WTC11 (cell line): ENCODE measurements around the gene STARD10. TPM values are rescaled to one million over a fixed set of nuclear protein-coding genes. Genes with fewer than 3 reads are reported as not detected.

Experiments used
- ATAC-seq: fragments of 200-7000 bp; cut with Tn5 transposase; 2 replicates; pipeline ENCODE4 v1.10.0; 2021; ENCODE audit warnings: mild to moderate bottlenecking, moderate library complexity
- CTCF ChIA-PET: fragments of 300-600 bp; sonication (Branson Sonifier 250); formaldehyde crosslinking; loops from one replicate; lab custom pipeline; 2021; ENCODE audit warnings: antibody characterized with exemption; lab: Charles Lee
- POLR2A ChIA-PET: fragments of 350-600 bp; sonication (Branson Sonifier 250); formaldehyde crosslinking; loops from one replicate; lab custom pipeline; 2021; ENCODE audit warnings: antibody characterized with exemption; lab: Charles Lee
- DNase-seq: peaks from one replicate; pipeline ENCODE4 v3.0.0; 2021; ENCODE audit warnings: low spot score
- H3K27ac Mint-ChIP-seq: 2 replicates; pipeline ENCODE4 v1.8.0; 2021; ENCODE audit warnings: mixed read lengths
- H3K27me3 Mint-ChIP-seq: 2 replicates; pipeline ENCODE4 v1.8.0; 2021; ENCODE audit warnings: low read depth, mild to moderate bottlenecking, moderate library complexity, mixed read lengths
- H3K36me3 Mint-ChIP-seq: 2 replicates; pipeline ENCODE4 v1.8.0; 2021; ENCODE audit warnings: mixed read lengths
- H3K4me1 Mint-ChIP-seq: 2 replicates; pipeline ENCODE4 v1.8.0; 2022; ENCODE audit warnings: mixed read lengths
- H3K4me3 Mint-ChIP-seq: 2 replicates; pipeline ENCODE4 v1.8.0; 2021; ENCODE audit warnings: mild to moderate bottlenecking, moderate library complexity, mixed read lengths
- H3K9me3 Mint-ChIP-seq: 2 replicates; pipeline ENCODE4 v1.8.0; 2021; ENCODE audit warnings: mixed read lengths
- ATF1 ChIP-seq: sonication (generic); formaldehyde crosslinking; IDR thresholded peaks from 2 replicates; pipeline ENCODE4 v1.8.1; 2023; ENCODE audit warnings: mild to moderate bottlenecking, moderate library complexity, missing genetic modification reagents
- CDX4 ChIP-seq: fragments of 250-450 bp; sonication (Bioruptor Pico); IDR thresholded peaks from 2 replicates; pipeline ENCODE4 v1.9.0; 2021; ENCODE audit warnings: moderate library complexity, mild to moderate bottlenecking, inconsistent platforms, borderline replicate concordance
- ELF4 ChIP-seq: sonication (generic); formaldehyde crosslinking; IDR thresholded peaks from 2 replicates; pipeline ENCODE4 v1.8.1; 2022; ENCODE audit warnings: low read depth, mild to moderate bottlenecking, moderate library complexity, missing genetic modification reagents
- ETV6 ChIP-seq: sonication (generic); formaldehyde crosslinking; IDR thresholded peaks from 2 replicates; pipeline ENCODE4 v1.8.1; 2022; ENCODE audit warnings: mild to moderate bottlenecking, missing genetic modification reagents
- FOXP4 ChIP-seq: sonication (generic); formaldehyde crosslinking; IDR thresholded peaks from 2 replicates; pipeline ENCODE4 v1.8.0; 2022; ENCODE audit warnings: mild to moderate bottlenecking, missing genetic modification reagents
- HMGXB4 ChIP-seq: sonication (generic); formaldehyde crosslinking; IDR thresholded peaks from 2 replicates; pipeline ENCODE4 v1.8.1; 2023; ENCODE audit warnings: mild to moderate bottlenecking, moderate library complexity, missing genetic modification reagents
- JAZF1 ChIP-seq: fragments of 250-450 bp; sonication (Bioruptor Pico); IDR thresholded peaks from 2 replicates; pipeline ENCODE4 v1.9.0; 2021; ENCODE audit warnings: moderate library complexity, mild to moderate bottlenecking, inconsistent platforms
- KAT7 ChIP-seq: sonication (generic); formaldehyde crosslinking; IDR thresholded peaks from 2 replicates; pipeline ENCODE4 v1.8.1; 2023; ENCODE audit warnings: missing genetic modification reagents, mild to moderate bottlenecking, borderline replicate concordance
- RORB ChIP-seq: fragments of 250-450 bp; sonication (Bioruptor Pico); IDR thresholded peaks from 2 replicates; pipeline ENCODE4 v1.9.0; 2021; ENCODE audit warnings: mild to moderate bottlenecking
- SMAD4 ChIP-seq: sonication (generic); formaldehyde crosslinking; IDR thresholded peaks from 2 replicates; pipeline ENCODE4 v1.8.0; 2022; ENCODE audit warnings: mild to moderate bottlenecking, missing genetic modification reagents
- TEAD4 ChIP-seq: sonication (generic); formaldehyde crosslinking; IDR thresholded peaks from 2 replicates; pipeline ENCODE4 v1.8.0; 2022; ENCODE audit warnings: mild to moderate bottlenecking, missing genetic modification reagents
- USF2 ChIP-seq: sonication (generic); formaldehyde crosslinking; IDR thresholded peaks from 2 replicates; pipeline ENCODE4 v1.8.1; 2023; ENCODE audit warnings: mild to moderate bottlenecking, missing genetic modification reagents, moderate library complexity
- ZNF121 ChIP-seq: sonication (generic); formaldehyde crosslinking; IDR thresholded peaks from 2 replicates; pipeline ENCODE4 v1.8.0; 2023; ENCODE audit warnings: missing genetic modification reagents
- ZNF232 ChIP-seq: sonication (generic); formaldehyde crosslinking; IDR thresholded peaks from 2 replicates; pipeline ENCODE4 v1.8.0; 2022; ENCODE audit warnings: mild to moderate bottlenecking, missing genetic modification reagents
- ZNF425 ChIP-seq: fragments of 250-450 bp; sonication (Bioruptor Pico); conservative IDR thresholded peaks from 2 replicates; pipeline ENCODE4 v1.9.0; 2021; ENCODE audit warnings: mild to moderate bottlenecking
- ZNF532 ChIP-seq: fragments of 250-450 bp; sonication (Bioruptor Pico); IDR thresholded peaks from 2 replicates; pipeline ENCODE4 v1.9.0; 2021; ENCODE audit warnings: mild to moderate bottlenecking, borderline replicate concordance
- total RNA-seq: library from RNA; stranded (reverse); gene quantifications from 3 replicates; pipeline ENCODE4 v1.2.3, GENCODE V29; 2021

Gene STARD10
- total RNA-seq, 1 experiment from 2014 or later, result 32.0 TPM

GRCh38 chr11:72817966-72818365, 24.1 kb upstream of the STARD10 start:
- no peak for TF ChIP-seq RORB (CRISPR knock-in tag)
- no peak for TF ChIP-seq ZNF532
- TF ChIP-seq ATF1 (CRISPR knock-in tag), result no peak
- TF ChIP-seq SMAD4 (CRISPR knock-in tag), result no peak
- TF ChIP-seq ZNF121 (CRISPR knock-in tag), result no peak
- TF ChIP-seq HMGXB4 (CRISPR knock-in tag), result no peak
- TF ChIP-seq ETV6 (CRISPR knock-in tag), result no peak
- TF ChIP-seq FOXP4 (CRISPR knock-in tag), result no peak
- no peak for TF ChIP-seq USF2
- TF ChIP-seq JAZF1 (CRISPR knock-in tag), result no peak
- no peak for TF ChIP-seq ZNF232
- TF ChIP-seq KAT7 (CRISPR knock-in tag), result no peak
- no peak for TF ChIP-seq TEAD4 (CRISPR knock-in tag)
- no peak for TF ChIP-seq ZNF425 (CRISPR knock-in tag)
- no peak for TF ChIP-seq ELF4 (CRISPR knock-in tag)
- TF ChIP-seq CDX4 (CRISPR knock-in tag), result no peak
- Mint-ChIP-seq H3K27ac (no peak overlapping the region), H3K9me3 (no peaks in the 10 kb centered on the region), H3K27me3 (peaks cover 36% of the 10 kb centered on the region), H3K36me3 (no peaks in the 10 kb centered on the region; the same call in 1 of the 2 replicates), H3K4me1 (peaks cover 38% of the 10 kb centered on the region), H3K4me3 (no peak overlapping the region)
- ATAC-seq (no peak), DNase-seq (no peak)
- CTCF ChIA-PET, result no interaction called here
- POLR2A ChIA-PET, result no interaction called here
